H1 (cell line): ENCODE measurements around the gene JDP2. TPM values are rescaled to one million over a fixed set of nuclear protein-coding genes. Genes with fewer than 3 reads are reported as not detected.

Experiments
- CTCF ChIA-PET: fragments of 300-600 bp; sonication (Branson Sonifier 250); formaldehyde crosslinking; loops from one replicate; lab custom pipeline; 2021; ENCODE audit not compliant: partially characterized antibody; lab: Charles Lee
- POLR2A ChIA-PET: fragments of 300-600 bp; sonication (Branson Sonifier 250); formaldehyde crosslinking; loops from one replicate; lab custom pipeline; 2021; ENCODE audit warnings: inconsistent platforms; ENCODE audit not compliant: partially characterized antibody; lab: Charles Lee
- DNase-seq, 2 experiments: peaks; one replicate each; pipeline versions ENCODE4 v3.0.0 to v3.0.0-alpha.2; 2010 to 2022; ENCODE audit warnings: low spot score in 2 of 2, low read depth in 1 of 2, mixed read lengths in 1 of 2
- FAIRE-seq: peaks from 2 replicates; lab custom pipeline; 2011; peaks lifted over from hg19 to GRCh38; lab: Jason Lieb, UNC
- H2AFZ ChIP-seq: 2 replicates; pipeline ENCODE4 v1.8.1; 2012; ENCODE audit warnings: low read length, inconsistent platforms
- H2AK5ac ChIP-seq: 2 replicates; pipeline ENCODE4 v1.6.1; 2013; ENCODE audit warnings: low read depth, low read length
- H2BK120ac ChIP-seq: replicated peaks from 2 replicates; pipeline ENCODE3; 2013; ENCODE audit warnings: low read depth, low read length, inconsistent platforms
- H2BK12ac ChIP-seq: 2 replicates; pipeline ENCODE4 v1.6.1; 2013; ENCODE audit warnings: low read depth, low read length
- H2BK15ac ChIP-seq: 2 replicates; pipeline ENCODE4 v1.6.1; 2013; ENCODE audit warnings: low read length
- H2BK20ac ChIP-seq: 2 replicates; pipeline ENCODE4 v1.6.1; 2013; ENCODE audit warnings: low read length
- H2BK5ac ChIP-seq: 2 replicates; pipeline ENCODE4 v1.6.1; 2013; ENCODE audit warnings: low read depth, low read length
- H3K14ac ChIP-seq: 2 replicates; pipeline ENCODE4 v1.6.1; 2013; ENCODE audit warnings: inconsistent platforms; ENCODE audit not compliant: insufficient read length
- H3K18ac ChIP-seq: 2 replicates; pipeline ENCODE4 v1.6.1; 2013; ENCODE audit warnings: low read length; ENCODE audit errors: extremely low read depth
- H3K23ac ChIP-seq: 2 replicates; pipeline ENCODE4 v1.6.1; 2013; ENCODE audit warnings: inconsistent platforms; ENCODE audit not compliant: insufficient read length
- H3K23me2 ChIP-seq: 2 replicates; pipeline ENCODE4 v1.6.1; 2013; ENCODE audit warnings: low read depth, low read length
- H3K27ac ChIP-seq: 2 replicates; pipeline ENCODE4 v1.6.1; 2011; ENCODE audit warnings: low read depth, low read length, inconsistent platforms
- H3K27me3 ChIP-seq, 4 experiments: replicated peaks in 1 of 4; 1 replicate in 1 of 4; 2 replicates in 3 of 4; pipeline versions ENCODE4 v1.6.1 to v1.8.1; 2011 to 2013; ENCODE audit warnings: low read length in 3 of 4, mild to moderate bottlenecking in 3 of 4, inconsistent platforms in 2 of 4, mixed read lengths in 2 of 4, moderate library complexity in 1 of 4; ENCODE audit not compliant: control insufficient read depth in 3 of 4, insufficient read depth in 3 of 4; ENCODE audit errors: extremely low read depth in 1 of 4
- H3K36me3 ChIP-seq, 4 experiments: 2 replicates each; pipeline versions ENCODE4 v1.6.1 to v1.8.1; 2011 to 2013; ENCODE audit warnings: mild to moderate bottlenecking in 4 of 4, low read length in 3 of 4, moderate library complexity in 2 of 4, control low read depth in 1 of 4, inconsistent platforms in 1 of 4; ENCODE audit not compliant: insufficient read depth in 4 of 4, control insufficient read depth in 2 of 4
- H3K4ac ChIP-seq: replicated peaks from 2 replicates; pipeline ENCODE3; 2013; ENCODE audit warnings: low read length, low read depth, mixed read lengths, inconsistent platforms; ENCODE audit not compliant: insufficient read length
- H3K4me1 ChIP-seq, 4 experiments: replicated peaks in 1 of 4; 1 replicate in 1 of 4; 2 replicates in 3 of 4; pipeline versions ENCODE4 v1.6.1 to v1.8.1; 2011 to 2013; ENCODE audit warnings: low read length in 3 of 4, inconsistent platforms in 2 of 4, mixed read lengths in 1 of 4; ENCODE audit not compliant: insufficient read depth in 4 of 4, control insufficient read depth in 3 of 4
- H3K4me2 ChIP-seq, 2 experiments: 2 replicates each; pipeline versions ENCODE4 v1.6.1 to v1.8.1; 2011 to 2013; ENCODE audit warnings: low read depth in 2 of 2, low read length in 2 of 2, control low read depth in 1 of 2, inconsistent platforms in 1 of 2, mild to moderate bottlenecking in 1 of 2; ENCODE audit not compliant: insufficient read depth in 1 of 2
- H3K4me3 ChIP-seq, 4 experiments: fragments of 200-600, 300-600 bp in 1 of 4; sonication (generic), shearing (Covaris generic), sonication (Bioruptor Twin) in 1 of 4; 2 replicates each; pipeline versions ENCODE4 v1.5.1 to v1.8.1; 2011 to 2016; ENCODE audit warnings: low read length in 4 of 4, low read depth in 3 of 4, control low read depth in 2 of 4, inconsistent platforms in 2 of 4, mild to moderate bottlenecking in 2 of 4, mixed read lengths in 1 of 4, moderate library complexity in 1 of 4; ENCODE audit not compliant: insufficient read depth in 2 of 4; ENCODE audit errors: extremely low read depth in 1 of 4
- H3K56ac ChIP-seq: replicated peaks from 2 replicates; pipeline ENCODE3; 2013; ENCODE audit warnings: low read depth, mild to moderate bottlenecking, mixed read lengths, low read length, inconsistent platforms; ENCODE audit not compliant: insufficient read length
- H3K79me1 ChIP-seq: 2 replicates; pipeline ENCODE4 v1.6.1; 2013; ENCODE audit warnings: low read depth, low read length, control low read depth
- H3K79me2 ChIP-seq, 2 experiments: 2 replicates each; pipeline versions ENCODE4 v1.6.1 to v1.8.1; 2012 to 2013; ENCODE audit warnings: low read length in 2 of 2, mild to moderate bottlenecking in 2 of 2, inconsistent platforms in 1 of 2; ENCODE audit not compliant: insufficient read depth in 2 of 2, control insufficient read depth in 1 of 2
- H3K9ac ChIP-seq, 4 experiments: replicated peaks in 1 of 4; 1 replicate in 1 of 4; 2 replicates in 3 of 4; pipeline versions ENCODE4 v1.6.1 to v1.8.1; 2011 to 2013; ENCODE audit warnings: low read depth in 3 of 4, low read length in 3 of 4, control low read depth in 2 of 4, mild to moderate bottlenecking in 2 of 4, moderate library complexity in 2 of 4, inconsistent platforms in 1 of 4; ENCODE audit errors: extremely low read depth in 1 of 4
- H3K9me3 ChIP-seq, 2 experiments: 2 replicates each; pipeline versions ENCODE4 v1.6.1 to v1.8.1; 2012 to 2013; ENCODE audit warnings: mild to moderate bottlenecking in 2 of 2, moderate library complexity in 2 of 2, control low read depth in 1 of 2, inconsistent platforms in 1 of 2, low read depth in 1 of 2, low read length in 1 of 2, mixed read lengths in 1 of 2; ENCODE audit not compliant: insufficient read depth in 2 of 2
- H4K20me1 ChIP-seq, 2 experiments: replicated peaks in 1 of 2; 2 replicates each; pipeline versions ENCODE3 to v1.8.1; 2011 to 2013; ENCODE audit warnings: inconsistent platforms in 2 of 2, low read length in 2 of 2, mild to moderate bottlenecking in 1 of 2; ENCODE audit not compliant: insufficient read depth in 2 of 2, control insufficient read depth in 1 of 2
- H4K5ac ChIP-seq: 2 replicates; pipeline ENCODE4 v1.6.1; 2013; ENCODE audit warnings: low read length, low read depth, mixed read lengths, inconsistent platforms; ENCODE audit not compliant: insufficient read length
- H4K8ac ChIP-seq: 2 replicates; pipeline ENCODE4 v1.8.0; 2013; ENCODE audit warnings: mild to moderate bottlenecking, moderate library complexity, low read length, inconsistent platforms; ENCODE audit not compliant: insufficient read depth; ENCODE audit errors: extremely low read depth
- H4K91ac ChIP-seq: replicated peaks from 2 replicates; pipeline ENCODE3; 2013; ENCODE audit warnings: low read length, mixed read lengths, inconsistent platforms; ENCODE audit not compliant: insufficient read length
- ATF2 ChIP-seq: IDR thresholded peaks from 2 replicates; pipeline ENCODE4 v1.6.1; 2012; ENCODE audit warnings: low read length, inconsistent platforms
- CBX5 ChIP-seq: fragments of 300-800, 300-1000 bp; sonication (generic); IDR thresholded peaks from 2 replicates; pipeline ENCODE4 v1.7.1; 2016; ENCODE audit warnings: antibody characterized with exemption, low read length, low read depth
- POLR2AphosphoS5 ChIP-seq: IDR thresholded peaks from 2 replicates; pipeline ENCODE4 v1.6.1; 2011; ENCODE audit warnings: low read depth, low read length
- RBBP5 ChIP-seq: IDR thresholded peaks from 2 replicates; pipeline ENCODE4 v1.7.1; 2012; ENCODE audit warnings: low read depth, mild to moderate bottlenecking, inconsistent platforms, low read length, moderate library complexity, borderline replicate concordance
- RFX5 ChIP-seq: IDR thresholded peaks from 2 replicates; pipeline ENCODE4 v1.6.1; 2011; ENCODE audit warnings: low read depth, low read length, improper control_type of control experiment, borderline replicate concordance
- SIRT6 ChIP-seq: IDR thresholded peaks from one replicate; pipeline ENCODE4 v1.7.1; 2012; ENCODE audit warnings: low read length, inconsistent platforms
- SIX5 ChIP-seq: IDR thresholded peaks from 2 replicates; pipeline ENCODE4 v1.6.1; 2011; ENCODE audit warnings: mild to moderate bottlenecking, low read depth, low read length
- SP1 ChIP-seq: IDR thresholded peaks from 2 replicates; pipeline ENCODE4 v1.6.1; 2011; ENCODE audit warnings: low read depth, low read length
- SP4 ChIP-seq: IDR thresholded peaks from 2 replicates; pipeline ENCODE4 v1.6.1; 2012; ENCODE audit warnings: low read length, inconsistent platforms
- WGBS, 2 experiments: shearing (Covaris generic) in 1 of 2; methylation state at CpG; one replicate each; pipeline versions ENCODE4 v1.1.6 to v1.1.7; 2013 to 2015; ENCODE audit warnings: low lambda C conversion rate in 2 of 2, mixed read lengths in 2 of 2, inconsistent platforms in 1 of 2, low coverage in 1 of 2, missing lambda C conversion rate in 1 of 2; ENCODE audit not compliant: insufficient replicate concordance in 2 of 2, insufficient coverage in 1 of 2, insufficient read length in 1 of 2; ENCODE audit errors: extremely low coverage in 1 of 2, missing lambda C conversion rate in 1 of 2; 5-methylcytosine and 5-hydroxymethylcytosine counted together
- polyA plus RNA-seq, 7 experiments: library from polyadenylated mRNA; depleted of rRNA in 3 of 7; stranded (reverse) in 5 of 7; unstranded in 2 of 7; fragments of >200 nt in 5 of 7; fragments of 200-250 nt in 2 of 7; gene quantifications; 1 replicate in 5 of 7; 2 replicates in 1 of 7; 4 replicates in 1 of 7; pipeline versions ENCODE4 v1.2.1 to v1.2.3, GENCODE V29; 2011 to 2013; ENCODE audit warnings: missing spikeins in 2 of 7, mixed read lengths in 2 of 7
- total RNA-seq: library from RNA; stranded (reverse); fragmentation: NEBNext Ultra II Directional; extraction: Animal tissue kit (Norgen Biotek cat#: 25700); gene quantifications from 2 replicates; pipeline ENCODE4 v1.2.1, GENCODE V29; 2021

Gene JDP2
- total and polyA plus RNA-seq, 2 of the 8 experiments (the other 6 are each of a cell fraction or from before 2014, with no cell fraction given), result 8.9 to 27.2 TPM

GRCh38 chr14:75418850-75419768 is 8.7 kb upstream of the JDP2 start:
- ChIA-PET POLR2A (interaction anchor here (0.7 to 2.7 kb wide), 6 partner anchors 9 to 26 kb away, joined by 3 to 11 read pairs (median 4); partner anchors contain the start of gene JDP2), CTCF (interaction anchor here (1.0 to 2.3 kb wide), 5 partner anchors 14 to 114 kb away, joined by 3 to 8 read pairs (median 4); no protein-coding TSS in a partner anchor)
- Histone ChIP-seq H3K23me2 (peaks cover 5% of the 10 kb centered on the region; the same call in 1 of the 2 replicates), H3K23ac (no peak overlapping the region), H2BK120ac (no peak overlapping the region), H3K27me3 (no peaks in the 10 kb centered on the region), H3K14ac (no peak overlapping the region), H4K5ac (no peak overlapping the region), H2BK15ac (no peak overlapping the region; the same call in 1 of the 2 replicates), H3K56ac (no peak overlapping the region), H3K9me3 (peaks cover 0 to under 1% of the 10 kb centered on the region in 2 experiments; a peak in 1 of 4 replicates), H4K91ac (no peak overlapping the region), H3K4me3 (peak overlapping the region; percentile 21 to 54 (median 30); a peak in 7 of 8 replicates), H2BK20ac (no peak overlapping the region), H4K8ac (no peak overlapping the region), H2AFZ (0 out of 2 replicates have a peak overlapping the region, but pooled peaks have one; percentile 43), H3K4me2 (peak overlapping the region; percentile 60 to 64), H3K36me3 (no peaks in the 10 kb centered on the region), H3K79me2 (no peaks in the 10 kb centered on the region), H4K20me1 (no peaks in the 10 kb centered on the region), H3K4ac (no peak overlapping the region), H3K4me1 (peaks cover 0 to 8% (median 3%) of the 10 kb centered on the region in 4 experiments; a peak in 6 of 7 replicates), H3K9ac (no peak overlapping the region), H3K79me1 (no peaks in the 10 kb centered on the region), H2BK12ac (no peak overlapping the region), H2AK5ac (no peak overlapping the region), H3K27ac (no peak overlapping the region), H2BK5ac (no peak overlapping the region), H3K18ac (peak overlapping the region; percentile 14; the same call in 1 of the 2 replicates)
- peak; percentile 79 to 89 for DNase-seq
- peak; percentile 48 for FAIRE-seq
- 16% methylated on average over 16 of the region's 16 CpGs; no CpG with 5 or more reads in 1 of the 2 experiments for WGBS, 2 experiments
- no peak for TF ChIP-seq SIRT6
- TF ChIP-seq POLR2AphosphoS5, result no peak
- peak; percentile 98 for TF ChIP-seq SP1
- no peak; the same call in 1 of the 2 replicates for TF ChIP-seq ATF2
- no peak for TF ChIP-seq RFX5
- TF ChIP-seq CBX5, result no peak
- TF ChIP-seq RBBP5, result no peak
- no peak for TF ChIP-seq SIX5
- TF ChIP-seq SP4, result no peak
